Upper lobe of left lung (tissue), 4 donors: ENCODE measurements around the gene RUVBL2.

Experiments
- POLR2A ChIP-seq, 4 donors: fragments of 450-650 bp; IDR thresholded peaks; one replicate each; pipeline ENCODE4 v1.5.1; 2016 to 2017; ENCODE audit warnings: antibody characterized with exemption in 4 of 4, mild to moderate bottlenecking in 2 of 4
- POLR2AphosphoS5 ChIP-seq, 2 donors: sonication (generic); formaldehyde crosslinking; IDR thresholded peaks; one replicate each; pipeline ENCODE4 v1.5.1; 2017; ENCODE audit warnings: antibody characterized with exemption in 2 of 2

GRCh38 chr19:48997972-48998371 is 4.3 kb downstream of the RUVBL2 start:
- TF ChIP-seq POLR2AphosphoS5 (IDR thresholded peaks at IDR 0.05), result no peak
- TF ChIP-seq POLR2A (IDR thresholded peaks at IDR 0.05), result no peak
